GM06990 (cell line): ENCODE data around the gene UBE2D2.

Source experiments
- DNase-seq: peaks from one replicate; pipeline ENCODE4 v3.0.0-alpha.2; 2011; ENCODE audit not compliant: insufficient read length; ENCODE audit errors: extremely low read depth
- H3K27me3 ChIP-seq: replicated peaks from 2 replicates; pipeline ENCODE4 v1.6.0; 2011; ENCODE audit warnings: low read length; ENCODE audit not compliant: control insufficient read depth, insufficient read depth
- H3K36me3 ChIP-seq: 2 replicates; pipeline ENCODE4 v1.5.1; 2011; ENCODE audit warnings: low read length; ENCODE audit not compliant: control insufficient read depth, insufficient read depth
- H3K4me3 ChIP-seq: replicated peaks from 2 replicates; pipeline ENCODE4 v1.5.1; 2011; ENCODE audit warnings: low read depth, mild to moderate bottlenecking, control low read depth, low read length
- CTCF ChIP-seq: IDR thresholded peaks from 2 replicates; pipeline ENCODE4 v1.5.1; 2011; ENCODE audit warnings: low read length, control low read depth, mild to moderate bottlenecking, inconsistent platforms; ENCODE audit not compliant: insufficient read depth, poor library complexity, severe bottlenecking

UBE2D2 gene

GRCh38 chr5:139668064-139668880, 107.1 kb downstream of the UBE2D2 start:
- Histone ChIP-seq H3K4me3 (peak overlapping the region; percentile 69), H3K36me3 (no peaks in the 10 kb centered on the region), H3K27me3 (no peaks in the 10 kb centered on the region)
- DNase-seq, result peak; percentile 73
- TF ChIP-seq CTCF, result no peak

GRCh38 chr5:139668924-139669661, 108.0 kb downstream of the UBE2D2 start:
- Histone ChIP-seq H3K4me3 (peak overlapping the region; percentile 69), H3K36me3 (no peaks in the 10 kb centered on the region), H3K27me3 (no peaks in the 10 kb centered on the region)
- DNase-seq, result peak; percentile 41
- no peak for TF ChIP-seq CTCF

- Histone ChIP-seq H3K27me3 (no peaks in the 10 kb centered on the region), H3K4me3 (peak overlapping the region; percentile 69), H3K36me3 (no peaks in the 10 kb centered on the region)
- TF ChIP-seq CTCF, result no peak
- no peak for DNase-seq
Measured at GRCh38 chr5:139669662-139670368, 108.7 kb downstream of the UBE2D2 start.

- H3K4me3 ChIP-seq, result peak overlapping the region; percentile 69
- peak; percentile 51 for TF ChIP-seq CTCF
- DNase-seq, result peak; percentile 85
- H3K36me3 ChIP-seq, result no peaks in the 10 kb centered on the region
- H3K27me3 ChIP-seq, result no peaks in the 10 kb centered on the region
Measured at GRCh38 chr5:139670369-139671095, 109.4 kb downstream of the UBE2D2 start.

GRCh38 chr5:139671096-139671841, 110.1 kb downstream of the UBE2D2 start:
- Histone ChIP-seq H3K36me3 (no peaks in the 10 kb centered on the region), H3K27me3 (no peaks in the 10 kb centered on the region), H3K4me3 (peak overlapping the region; percentile 0)
- no peak for TF ChIP-seq CTCF
- peak; percentile 70 for DNase-seq
